Right kidney (tissue), 1 donor: ENCODE data around the gene ATP13A2.

Experiments used
- DNase-seq: peaks from one replicate; pipeline ENCODE4 v3.0.0-alpha.2; 2016

Gene ATP13A2

DNA sequence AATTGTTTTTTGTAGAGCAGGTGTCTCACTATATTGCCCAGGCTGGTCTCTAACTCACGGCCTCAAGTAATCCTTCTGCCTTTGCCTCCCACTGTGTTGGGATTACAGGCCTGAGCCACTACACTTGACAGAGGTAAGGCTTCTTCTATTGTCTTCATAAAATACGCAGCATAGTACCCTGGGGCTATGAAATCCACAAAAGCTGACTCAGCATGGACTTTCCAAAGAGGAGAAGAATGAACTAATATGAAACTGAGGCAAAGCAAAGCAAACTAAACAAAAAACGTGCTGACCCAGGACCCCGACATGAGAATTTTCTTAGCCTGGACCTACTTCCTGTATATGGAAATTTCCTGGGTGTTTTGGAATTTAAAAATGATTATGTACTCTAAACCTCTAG is 18.5 kb upstream of the ATP13A2 start:
- no peak for DNase-seq

DNA sequence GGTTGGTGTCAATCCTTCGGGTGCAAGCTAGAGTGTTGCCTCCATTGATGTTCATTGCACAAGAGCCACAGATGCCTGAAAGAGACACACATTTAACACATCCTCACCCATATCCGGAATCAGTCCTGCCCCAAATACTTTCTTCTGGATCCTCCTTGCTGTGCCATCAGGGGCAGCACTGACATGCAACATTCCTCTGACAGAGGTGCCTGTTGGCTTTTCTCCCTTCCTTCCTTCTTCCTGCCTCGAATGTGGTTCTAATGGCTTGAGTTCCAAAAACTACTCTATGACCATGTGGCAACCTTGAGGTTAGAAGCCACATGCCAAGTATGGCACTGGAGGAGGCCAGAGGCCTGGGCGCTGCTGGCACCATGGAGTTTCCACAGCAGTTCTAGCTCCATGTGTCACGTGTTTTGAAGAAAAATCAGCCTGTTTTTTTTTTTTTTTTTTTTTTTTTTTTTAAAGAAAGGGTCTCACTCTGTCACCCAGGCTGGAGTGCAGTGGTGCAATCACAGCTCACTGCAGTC is 17.0 kb upstream of the ATP13A2 start:
- DNase-seq: no peak

DNA sequence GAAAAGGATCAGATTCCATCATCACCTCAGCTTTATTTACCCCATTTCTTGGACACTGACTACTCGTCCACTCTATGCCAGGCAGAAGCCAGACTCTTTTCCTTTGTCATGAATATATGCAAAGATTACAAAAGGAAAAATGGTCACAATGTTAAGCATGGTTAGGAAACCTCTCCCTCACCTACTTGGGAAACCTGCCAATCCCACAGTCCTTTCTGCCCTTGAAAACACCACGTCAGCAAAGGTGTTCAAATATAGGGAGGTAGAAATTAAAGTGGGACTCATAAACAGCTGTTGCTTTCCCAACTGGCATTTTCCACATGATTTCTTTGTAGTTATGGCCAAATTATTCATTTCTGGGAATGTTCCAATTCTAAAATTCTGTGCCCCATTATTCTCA is 16.2 kb upstream of the ATP13A2 start:
- DNase-seq: no peak

DNA sequence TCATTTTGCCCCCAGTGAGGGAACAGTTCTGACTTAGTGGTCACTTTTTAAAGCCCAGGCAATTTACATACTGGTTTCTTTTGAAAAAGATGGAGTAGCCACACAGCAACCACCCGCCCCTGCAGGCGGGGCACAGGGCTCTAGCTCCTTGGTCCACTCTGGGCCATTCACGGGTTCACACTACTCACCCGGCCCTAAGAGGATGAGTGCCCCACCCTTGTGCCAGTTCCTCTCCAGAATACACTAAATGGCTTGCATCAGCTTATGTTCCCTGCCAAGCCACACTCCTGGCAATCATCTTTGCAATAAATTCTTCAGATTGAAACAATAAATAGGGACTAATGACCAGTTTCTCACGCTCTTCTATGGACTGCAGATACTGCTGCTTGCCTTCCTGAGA is 15.7 kb upstream of the ATP13A2 start:
- no peak for DNase-seq

DNA sequence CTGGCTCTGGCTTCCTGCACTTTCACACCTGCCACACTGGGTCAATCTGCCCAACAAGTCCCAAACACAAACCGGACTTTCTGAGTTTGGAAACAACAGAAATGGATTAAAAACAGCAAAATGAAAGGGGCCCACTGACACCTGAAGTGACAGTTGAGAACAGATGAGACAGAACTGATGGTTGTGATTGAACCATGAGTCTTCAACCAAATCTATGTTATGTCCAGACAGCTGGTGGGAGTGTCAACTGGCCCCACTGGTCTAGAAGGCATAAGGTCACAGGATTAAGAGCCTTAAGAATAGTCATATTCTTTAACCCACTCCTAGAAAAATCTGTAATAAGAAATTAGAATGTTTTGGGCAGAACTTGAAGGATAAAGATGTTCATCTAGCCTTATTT is 13.0 kb upstream of the ATP13A2 start:
- DNase-seq: no peak

DNA sequence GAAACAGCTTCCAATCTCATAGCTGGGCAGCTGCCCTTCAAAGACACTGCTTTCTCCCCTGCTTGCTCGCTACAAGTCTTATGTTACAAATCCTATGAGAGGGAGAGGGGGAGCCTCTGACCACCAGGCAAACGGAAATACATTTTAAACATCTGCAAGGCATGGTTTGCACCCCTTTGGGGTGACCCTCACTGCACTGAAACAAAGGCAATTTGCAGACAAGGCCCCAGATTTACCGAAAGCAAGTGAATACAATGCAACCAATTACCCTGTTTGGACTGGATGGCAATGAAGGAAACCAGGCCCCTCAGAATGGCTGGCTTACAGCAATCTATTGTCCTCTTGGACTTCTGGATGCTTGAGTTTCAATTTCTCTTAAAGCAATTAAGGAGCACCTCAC is 11.8 kb upstream of the ATP13A2 start:
- no peak for DNase-seq

DNA sequence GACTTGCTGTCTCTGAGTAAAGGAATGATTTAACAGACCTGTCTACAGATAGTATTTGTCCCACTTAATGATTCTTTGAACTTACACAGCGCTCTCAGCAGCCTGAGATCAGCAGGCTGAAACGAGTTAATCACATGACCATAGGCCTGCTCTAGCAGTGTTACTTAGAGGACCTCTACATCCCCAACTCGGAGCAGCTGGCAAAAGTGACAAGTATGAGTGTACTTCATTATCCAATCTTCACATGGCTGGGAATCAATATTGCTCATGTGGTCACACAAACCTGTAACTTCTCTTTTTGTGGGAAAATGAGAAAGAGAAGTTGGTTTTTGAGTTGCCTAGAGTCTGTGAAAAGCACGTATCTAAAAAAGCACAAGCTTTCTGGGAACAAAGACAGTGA is 11.4 kb upstream of the ATP13A2 start:
- no peak for DNase-seq

DNA sequence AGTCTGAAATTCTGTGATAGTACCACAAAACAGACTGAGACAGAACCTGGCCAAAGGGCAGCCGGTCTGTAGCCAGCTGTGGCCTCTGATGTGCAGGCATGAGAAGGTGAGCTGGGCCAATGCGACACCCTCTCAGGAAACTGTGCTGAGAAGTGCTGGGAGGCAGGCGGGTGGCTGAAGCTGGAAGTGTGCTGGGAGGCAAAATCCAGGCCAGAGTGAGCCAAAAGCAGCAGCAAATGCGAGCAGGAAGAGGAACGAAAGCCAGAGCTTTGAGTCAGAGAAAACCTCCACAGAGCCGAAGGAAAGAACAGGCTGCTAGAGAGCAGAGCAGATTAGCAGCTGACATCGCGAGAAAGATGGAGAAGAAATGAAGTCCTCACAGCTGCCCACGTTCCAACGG is 10.2 kb upstream of the ATP13A2 start:
- no peak for DNase-seq

DNA sequence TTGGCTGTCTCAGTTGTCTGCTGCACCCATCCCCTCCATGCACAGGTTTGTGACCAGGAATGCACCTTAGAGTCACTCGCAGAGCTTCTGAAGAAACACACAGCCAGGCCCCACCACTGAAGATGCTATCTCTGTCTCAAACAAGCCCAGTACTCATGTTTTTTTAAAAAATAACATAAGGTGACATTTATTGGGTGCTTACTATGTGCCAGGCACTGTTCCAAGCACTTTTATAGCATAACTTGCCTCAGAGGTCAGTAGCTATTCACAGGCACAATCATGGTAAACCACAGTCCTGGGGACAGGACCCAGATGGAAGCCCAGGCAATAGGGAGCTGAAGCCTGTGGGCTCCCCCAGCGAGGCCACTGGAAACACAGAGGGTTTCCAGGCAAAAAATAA is 8.8 kb upstream of the ATP13A2 start:
- DNase-seq: no peak

DNA sequence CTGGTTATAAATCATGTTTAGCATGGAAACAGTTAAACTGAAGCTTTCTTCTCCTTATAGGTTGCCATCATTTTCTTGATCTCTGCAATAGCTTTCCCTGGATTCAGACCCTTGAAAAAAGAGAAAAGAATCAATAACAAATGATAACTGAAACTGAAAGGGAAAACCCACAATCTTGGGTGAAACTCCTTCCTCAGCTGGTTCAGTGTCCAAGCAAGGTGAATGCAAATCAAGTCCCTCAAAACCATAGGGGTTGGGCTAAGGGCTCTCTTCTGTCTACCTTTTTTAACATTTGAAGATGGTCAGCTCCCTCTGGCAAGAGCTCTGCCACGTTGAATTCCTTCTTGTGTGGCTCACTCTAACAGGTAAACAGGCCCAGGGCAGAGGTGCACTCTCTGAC is 7.1 kb upstream of the ATP13A2 start:
- DNase-seq: no peak

DNA sequence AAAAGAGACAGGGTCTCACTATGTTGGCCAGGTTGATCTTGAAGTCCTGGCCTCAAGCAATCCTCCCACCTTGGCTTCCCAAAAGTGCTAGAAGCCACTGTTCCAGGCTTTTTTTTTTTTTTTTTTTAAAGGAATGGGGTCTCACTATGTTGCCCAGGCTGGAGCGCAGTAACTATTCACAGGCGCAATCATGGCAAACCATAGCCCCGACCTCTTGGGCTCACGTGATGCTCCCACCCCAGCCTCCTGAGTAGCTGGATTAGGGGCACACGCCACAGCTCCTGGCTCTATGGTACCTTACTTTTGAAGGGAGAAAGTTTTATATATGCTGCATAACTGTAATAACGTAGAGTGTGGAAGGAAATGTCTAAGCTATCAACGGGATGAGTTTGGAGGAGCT is 5.7 kb upstream of the ATP13A2 start:
- DNase-seq: no peak

DNA sequence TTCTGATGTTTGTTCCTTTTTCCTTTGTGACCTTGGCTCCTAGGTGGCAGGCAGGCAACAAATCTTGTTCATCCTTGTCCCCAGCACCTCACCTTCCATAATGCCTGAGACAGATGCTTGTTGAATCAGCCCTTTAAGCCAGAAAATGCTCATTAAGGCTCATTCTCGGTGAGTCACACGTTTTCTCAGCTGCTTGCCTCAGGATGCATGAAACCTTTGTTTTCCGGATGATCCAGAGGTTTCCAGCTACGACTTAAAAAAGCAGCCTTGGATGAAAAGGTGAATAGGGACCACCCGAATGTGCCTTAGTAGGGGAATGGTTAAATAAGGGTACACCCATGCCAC is 4.6 kb upstream of the ATP13A2 start:
- DNase-seq: no peak

DNA sequence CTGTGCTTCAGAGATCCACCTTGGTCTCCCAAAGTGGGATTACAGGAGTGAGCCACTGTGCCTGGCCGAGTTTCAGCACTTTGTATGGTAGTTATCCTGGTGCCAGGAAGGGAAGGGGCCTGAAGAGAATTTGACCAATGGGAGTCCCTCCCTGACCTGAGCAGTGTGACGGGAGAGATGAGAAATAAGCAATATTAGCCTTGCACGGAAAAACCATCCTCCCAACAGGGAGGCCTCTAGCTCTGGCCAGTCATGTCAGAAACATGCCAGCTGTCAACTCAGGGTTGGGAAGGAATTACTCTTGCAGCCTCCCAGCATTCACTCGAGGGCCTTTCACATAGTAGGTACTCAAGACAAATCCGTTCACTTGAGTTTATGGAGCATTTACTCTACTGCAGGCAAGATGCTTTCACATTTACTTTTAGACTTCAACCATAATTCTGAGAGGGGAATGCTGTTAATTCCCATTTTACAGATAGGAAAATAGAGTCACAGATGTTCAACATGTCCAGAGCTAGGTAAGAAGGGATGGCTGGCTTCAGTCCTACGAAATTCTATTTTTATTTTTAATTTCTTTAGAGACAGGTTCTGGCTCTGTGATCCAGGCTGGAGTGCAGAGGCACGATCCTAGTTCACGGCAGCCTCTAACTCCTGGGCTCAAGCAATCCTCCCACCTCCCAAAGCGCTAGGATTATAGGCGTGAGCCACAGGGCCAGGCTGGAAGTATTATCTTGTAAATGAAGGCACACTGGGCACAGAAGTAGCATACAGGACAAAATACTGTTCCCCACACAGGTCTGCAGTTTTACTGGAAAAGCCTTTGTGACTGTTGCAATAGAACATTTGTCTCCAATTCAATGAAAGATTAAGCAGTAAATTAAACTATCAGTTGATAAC is 3.2 kb upstream of the ATP13A2 start:
- DNase-seq: no peak

DNA sequence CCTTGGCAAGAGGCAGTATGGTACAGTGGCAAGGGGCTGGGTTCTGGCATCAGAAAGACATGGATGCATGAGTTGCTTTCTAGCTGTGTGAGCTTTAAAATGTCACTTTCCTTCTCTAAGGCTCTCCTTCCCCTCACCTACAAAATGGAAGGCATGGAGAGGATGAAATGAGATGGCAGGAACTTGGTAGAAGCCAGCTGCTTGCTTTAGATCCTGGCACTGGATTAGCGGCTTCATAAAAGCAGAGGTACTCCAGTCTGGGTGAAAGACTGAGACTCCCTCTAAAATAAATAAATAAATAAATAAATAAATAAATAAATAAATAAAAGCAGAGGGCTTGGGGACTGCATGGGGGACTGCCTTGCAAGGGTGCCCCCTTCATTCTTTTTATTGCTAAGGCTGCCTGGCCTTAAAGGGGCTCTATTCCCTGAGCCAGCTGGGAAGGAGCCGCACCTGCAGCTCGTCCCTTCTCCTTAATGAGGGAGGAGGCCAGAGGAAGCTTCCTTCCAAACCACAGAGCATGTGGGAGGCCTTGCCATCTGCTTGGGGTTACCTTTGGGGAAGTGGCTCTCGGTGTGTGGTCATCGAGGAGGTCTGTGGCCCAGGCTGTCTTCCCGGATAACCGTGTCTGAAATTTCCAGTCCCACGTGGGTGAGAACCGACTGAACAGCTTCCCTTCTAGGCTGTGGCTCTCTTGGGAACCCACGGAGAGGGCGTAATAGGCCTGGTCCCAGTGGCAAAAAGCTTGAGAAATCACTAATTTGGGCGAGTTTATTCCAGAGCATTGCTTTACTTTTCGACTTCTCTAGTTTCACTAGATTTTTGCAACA is 2.0 kb upstream of the ATP13A2 start:
- DNase-seq: no peak

DNA sequence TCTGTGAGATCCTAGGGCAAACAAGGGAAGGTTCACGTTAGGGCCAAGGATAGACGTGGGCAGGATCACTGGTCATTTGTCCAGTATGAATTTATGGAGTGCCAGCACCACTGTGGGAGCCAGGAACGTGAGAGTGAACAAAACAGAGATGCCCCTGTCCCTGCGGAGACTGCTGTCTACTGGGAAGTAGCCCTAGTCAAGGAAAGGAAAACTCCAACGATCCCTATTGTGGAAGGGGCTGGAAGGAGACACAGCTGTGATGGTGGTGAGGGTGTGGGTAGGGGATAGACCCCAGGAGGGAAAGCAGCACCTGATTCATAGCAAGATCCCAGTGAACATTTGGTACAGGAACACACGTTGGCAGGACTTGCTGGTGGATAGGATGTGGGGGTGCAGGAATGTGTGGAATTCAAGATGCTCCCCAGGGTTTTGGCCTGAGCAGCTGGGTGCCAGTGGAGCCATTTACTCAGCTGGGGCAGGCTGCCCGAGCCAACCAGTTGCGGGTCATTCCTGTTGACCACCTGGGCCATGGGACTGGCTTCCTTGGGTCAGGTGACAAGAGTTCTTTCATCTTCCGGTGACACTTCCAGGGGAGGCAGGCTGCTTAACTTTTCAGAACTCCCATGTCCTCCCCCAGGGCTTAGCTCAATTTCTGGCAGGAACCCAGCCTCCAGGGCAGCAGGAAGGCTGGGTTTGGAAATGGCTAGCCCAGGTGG is 1.2 kb upstream of the ATP13A2 start:
- no peak for DNase-seq

DNA sequence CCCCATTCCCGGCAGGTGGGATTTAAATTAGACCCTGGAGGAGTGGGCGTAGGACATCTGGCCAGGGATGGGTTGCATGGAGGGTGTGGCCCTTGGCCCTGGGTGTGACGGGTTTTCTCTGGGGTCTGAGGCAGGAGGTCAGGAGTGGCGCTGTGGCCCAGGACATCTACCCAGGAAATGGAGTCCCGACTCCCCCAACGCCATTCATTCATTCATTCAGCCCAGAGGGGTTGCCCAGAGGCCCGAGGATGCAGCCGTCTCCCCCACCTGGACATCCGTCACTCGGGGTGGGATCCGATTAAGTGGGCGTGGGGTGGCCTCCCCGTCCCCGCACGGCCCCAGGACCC is 663 bp downstream of the ATP13A2 start:
- DNase-seq: peak; percentile 9

DNA sequence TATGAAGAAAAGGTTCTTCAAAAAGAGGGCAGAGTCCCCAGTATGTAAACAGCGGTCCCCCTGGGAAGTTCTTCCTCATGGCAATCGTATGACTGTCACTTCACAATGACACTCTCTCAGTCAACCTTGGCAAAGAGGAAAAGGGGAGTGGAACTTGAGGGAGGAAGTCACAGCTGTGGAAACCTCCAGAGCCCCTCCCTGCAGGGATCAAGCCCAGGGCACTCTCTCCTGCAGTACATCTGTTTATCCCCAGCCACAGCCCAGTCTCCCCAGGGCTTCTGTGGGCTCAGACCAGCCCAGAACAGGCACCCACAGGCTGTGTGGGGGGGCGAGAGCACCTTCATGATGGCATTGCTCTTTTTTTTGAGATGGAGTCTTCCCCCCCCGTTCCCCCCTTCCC is 2.0 kb downstream of the ATP13A2 start:
- DNase-seq: no peak

DNA sequence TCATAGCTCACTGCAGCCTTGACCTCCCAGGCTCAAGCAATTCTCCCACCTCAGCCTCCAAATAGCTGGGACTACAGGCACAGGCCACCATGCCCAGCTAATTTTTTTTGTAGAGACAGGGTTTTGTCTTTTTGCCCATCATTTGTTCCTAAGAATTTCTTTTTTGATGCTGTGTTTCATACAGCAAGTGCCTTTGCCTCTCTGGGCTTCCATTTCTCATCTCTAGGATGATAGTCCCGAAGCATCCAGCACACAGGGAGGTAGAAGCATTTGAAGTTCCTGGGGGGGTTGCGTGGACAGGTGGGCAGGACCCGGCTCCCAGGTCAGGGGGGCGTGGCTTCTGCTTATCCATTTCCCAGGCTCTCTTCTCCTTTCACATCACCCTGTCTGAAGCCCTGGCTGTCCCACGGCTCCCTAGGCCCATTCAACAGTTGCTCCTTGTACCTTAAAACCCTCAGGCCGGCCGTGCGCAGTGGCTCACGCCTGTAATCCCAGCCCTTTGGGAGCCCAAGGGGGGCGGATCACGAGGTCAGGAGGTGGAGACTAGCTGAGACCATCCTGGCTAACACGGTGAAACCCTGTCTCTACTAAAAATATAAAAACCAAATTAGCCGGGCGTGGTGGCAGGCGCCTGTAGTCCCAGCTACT is 3.4 kb downstream of the ATP13A2 start:
- DNase-seq: no peak

DNA sequence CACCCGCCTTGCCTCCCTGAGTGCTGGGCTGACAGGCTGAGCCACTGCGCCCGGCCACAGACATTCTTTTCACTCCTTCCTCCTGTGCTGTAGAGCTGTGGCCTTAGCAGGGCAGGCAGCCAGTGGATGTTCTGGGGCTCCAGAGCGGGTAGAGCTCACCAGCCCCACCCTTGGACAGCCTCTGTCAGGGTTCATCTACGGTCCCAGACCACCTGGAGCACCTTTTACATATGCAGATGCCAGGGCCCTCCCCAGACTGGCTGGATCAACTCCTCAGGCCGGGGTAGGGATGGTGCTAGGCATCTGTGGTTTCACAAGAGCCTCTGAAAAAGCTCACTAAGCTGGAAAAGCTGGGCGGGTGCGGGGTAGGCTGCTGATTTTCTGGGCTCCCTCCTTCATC is 4.6 kb downstream of the ATP13A2 start:
- no peak for DNase-seq

DNA sequence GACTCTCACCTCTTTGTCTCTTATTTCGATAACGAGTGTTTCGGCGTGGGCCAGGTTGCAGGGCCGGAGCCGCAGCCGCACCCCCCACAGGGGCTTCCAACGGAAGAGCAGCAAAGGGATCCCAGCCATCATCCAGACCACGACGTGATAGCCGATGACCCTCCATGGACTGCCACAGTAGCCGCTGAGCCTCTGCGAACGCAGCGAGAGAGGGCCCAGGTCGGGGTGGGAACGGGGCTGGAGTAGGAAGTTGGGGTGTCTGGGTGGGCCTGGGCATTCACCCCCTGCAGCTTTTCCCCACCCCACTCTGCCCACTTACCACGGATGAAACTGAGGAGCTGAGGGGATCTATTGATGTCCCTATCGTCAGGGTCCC is 6.4 kb downstream of the ATP13A2 start:
- no peak for DNase-seq

DNA sequence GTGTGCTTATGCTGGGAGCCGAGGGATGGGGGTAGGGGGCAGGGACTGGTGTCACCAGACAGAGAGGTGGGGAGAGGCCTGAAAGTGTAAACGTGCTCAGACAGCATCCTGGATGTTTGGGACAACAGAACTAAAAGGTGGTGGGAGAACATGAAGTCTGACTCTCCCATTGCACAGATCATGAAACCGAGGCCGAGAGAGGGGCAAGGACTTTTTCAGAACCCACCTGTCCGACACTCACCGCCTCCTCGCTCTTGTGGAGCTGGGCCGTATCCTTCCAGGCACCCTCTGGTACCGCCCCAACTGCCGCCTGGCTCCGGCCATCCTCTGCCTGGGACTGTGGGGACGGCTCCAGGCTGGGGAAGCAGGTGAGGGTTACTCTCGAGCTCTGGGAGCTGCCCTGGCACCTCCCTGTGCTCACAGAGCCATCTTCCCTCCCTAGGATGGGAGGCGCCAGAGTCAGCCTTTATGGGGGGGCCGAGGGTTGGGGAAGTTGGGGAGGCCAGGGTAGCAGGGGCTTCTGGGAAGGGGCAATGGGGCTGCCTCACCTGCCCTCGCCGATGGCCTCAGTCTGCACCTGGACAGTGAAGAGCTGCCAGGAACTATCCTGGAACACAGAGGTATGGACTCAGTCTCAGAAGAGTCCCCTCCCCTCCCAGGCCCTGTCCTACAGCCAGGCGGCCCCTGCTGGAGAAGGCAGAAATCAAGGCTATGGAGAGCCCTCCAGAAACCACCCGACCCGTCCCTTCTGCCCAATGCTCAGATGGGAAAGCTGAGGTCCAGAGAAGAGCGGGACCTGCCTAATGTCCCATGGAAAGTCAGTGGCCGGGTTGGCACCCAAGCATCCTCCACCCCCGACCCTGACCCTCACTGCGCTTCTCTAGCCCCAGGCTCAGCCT is 7.0 kb downstream of the ATP13A2 start:
- no peak for DNase-seq

DNA sequence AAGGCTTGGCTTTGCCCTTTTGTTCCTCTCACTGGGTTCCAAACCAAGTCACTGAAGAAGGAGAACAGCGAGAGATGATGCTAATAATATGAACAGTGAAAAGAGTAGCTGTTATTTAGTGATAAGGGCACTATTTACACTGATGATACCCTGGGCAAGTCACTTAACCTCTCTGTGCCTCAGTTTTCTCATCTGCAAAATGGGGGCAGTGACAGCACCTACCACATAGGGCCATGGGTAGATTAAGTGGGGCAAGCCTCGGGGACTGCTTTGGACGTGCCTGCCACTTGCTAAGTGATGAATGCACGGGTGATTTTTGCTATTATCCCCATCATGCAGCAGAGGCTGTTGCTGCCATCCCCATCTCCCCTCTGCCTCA is 9.2 kb downstream of the ATP13A2 start:
- DNase-seq: no peak
